Fibroblast of lung (primary cell): Measurements from ENCODE around the gene CASP5.

Experiments used
- EZH2 ChIP-seq: IDR thresholded peaks from 2 replicates; pipeline ENCODE4 v1.5.1; 2012; ENCODE audit warnings: low read length, control low read depth, mild to moderate bottlenecking; ENCODE audit errors: missing control alignments
- TF ChIP-seq, protein P1 (sequence below), 2 donors: IDR thresholded peaks in 1 of 2; conservative IDR thresholded peaks in 1 of 2; 1 replicate in 1 of 2; 2 replicates in 1 of 2; pipeline ENCODE4 v1.5.1; 2011 to 2012; ENCODE audit warnings: low read length in 2 of 2, control low read depth in 1 of 2, inconsistent platforms in 1 of 2, low read depth in 1 of 2, mild to moderate bottlenecking in 1 of 2

DNA sequence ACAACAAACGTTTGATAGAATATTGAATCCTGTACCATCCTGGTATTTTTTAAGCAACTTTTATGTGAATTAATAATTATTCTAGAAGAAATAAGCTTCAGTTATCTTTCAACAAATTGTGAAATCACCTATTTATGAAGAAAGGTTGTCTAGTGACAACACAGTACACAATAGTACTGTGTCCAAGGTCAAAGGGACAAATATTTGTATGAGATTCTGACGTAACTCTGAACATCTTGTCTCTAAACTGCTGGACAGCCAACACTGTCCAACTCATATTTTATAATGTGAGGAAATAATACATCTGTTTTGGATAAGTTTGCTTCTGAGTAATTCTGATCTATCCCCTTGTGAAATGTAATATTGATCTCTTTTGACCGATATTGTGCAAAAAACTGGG, 18.9 kb downstream of the CASP5 start:
- TF ChIP-seq, protein P1, sequence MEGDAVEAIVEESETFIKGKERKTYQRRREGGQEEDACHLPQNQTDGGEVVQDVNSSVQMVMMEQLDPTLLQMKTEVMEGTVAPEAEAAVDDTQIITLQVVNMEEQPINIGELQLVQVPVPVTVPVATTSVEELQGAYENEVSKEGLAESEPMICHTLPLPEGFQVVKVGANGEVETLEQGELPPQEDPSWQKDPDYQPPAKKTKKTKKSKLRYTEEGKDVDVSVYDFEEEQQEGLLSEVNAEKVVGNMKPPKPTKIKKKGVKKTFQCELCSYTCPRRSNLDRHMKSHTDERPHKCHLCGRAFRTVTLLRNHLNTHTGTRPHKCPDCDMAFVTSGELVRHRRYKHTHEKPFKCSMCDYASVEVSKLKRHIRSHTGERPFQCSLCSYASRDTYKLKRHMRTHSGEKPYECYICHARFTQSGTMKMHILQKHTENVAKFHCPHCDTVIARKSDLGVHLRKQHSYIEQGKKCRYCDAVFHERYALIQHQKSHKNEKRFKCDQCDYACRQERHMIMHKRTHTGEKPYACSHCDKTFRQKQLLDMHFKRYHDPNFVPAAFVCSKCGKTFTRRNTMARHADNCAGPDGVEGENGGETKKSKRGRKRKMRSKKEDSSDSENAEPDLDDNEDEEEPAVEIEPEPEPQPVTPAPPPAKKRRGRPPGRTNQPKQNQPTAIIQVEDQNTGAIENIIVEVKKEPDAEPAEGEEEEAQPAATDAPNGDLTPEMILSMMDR (conservative IDR thresholded peaks at IDR 0.05 in 1 of 2, IDR thresholded peaks at IDR 0.05 in 1 of 2; ENCODE audit: low read depth in 1 of 2, low read length in 2 of 2) = no peak
- no peak for TF ChIP-seq EZH2
